SK-N-SH treated with all-trans-retinoic acid at 6 μM for 48 hours (cell line): ENCODE data around the gene CST3.

Source experiments
- ARNTL ChIP-seq: fragments of 450-650 bp; formaldehyde crosslinking; IDR thresholded peaks from 2 replicates; pipeline ENCODE4 v1.5.0; 2020; ENCODE audit warnings: low read depth, mild to moderate bottlenecking, moderate library complexity, borderline replicate concordance
- CSDC2 ChIP-seq: fragments of 250-450 bp; sonication (Bioruptor Pico); IDR thresholded peaks from 2 replicates; pipeline ENCODE4 v1.5.0; 2020; ENCODE audit warnings: mild to moderate bottlenecking, moderate library complexity
- TOX ChIP-seq: fragments of 250-450 bp; sonication (Bioruptor Pico); IDR thresholded peaks from 2 replicates; pipeline ENCODE4 v1.8.0; 2021; ENCODE audit warnings: mild to moderate bottlenecking, moderate library complexity, borderline replicate concordance

DNA sequence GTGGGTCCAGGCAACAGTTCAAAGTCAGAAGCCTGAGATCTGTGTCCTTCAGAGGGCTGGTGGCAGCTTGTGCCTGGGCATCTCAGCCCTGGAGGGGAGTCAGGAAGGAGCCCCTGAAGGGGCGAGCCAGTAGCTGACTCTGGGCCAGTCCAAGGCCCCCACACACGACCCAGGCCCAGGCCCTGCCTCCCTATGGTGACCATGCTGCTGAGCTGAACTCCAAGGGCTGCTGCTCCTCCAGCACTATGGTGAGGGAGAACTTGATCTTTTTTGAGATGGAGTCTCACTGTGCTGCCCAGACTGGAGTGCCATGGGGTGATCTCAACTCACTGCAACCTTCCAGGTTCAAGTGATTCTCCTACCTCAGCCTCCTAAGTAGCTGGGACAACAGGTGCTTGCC is 15.2 kb upstream of the CST3 start:
- TF ChIP-seq CSDC2 (CRISPR knock-in tag) (no peak), TOX (no peak), ARNTL (CRISPR knock-in tag) (no peak)
